ENCODE measurements around the gene ASH1L.
"Not testable (repeated sequence)": the region's sequence is repeated elsewhere in the genome, so short reads cannot be mapped to it uniquely, and the experiment has no call there.

GRCh38 chr1:155563377-155564022, 897 bp upstream of the ASH1L start:
- not testable (repeated sequence) for TF ChIP-seq ELF4 (IDR thresholded peaks at IDR 0.05); ARNT (IDR thresholded peaks at IDR 0.05); CTBP1 (IDR thresholded peaks at IDR 0.05; ENCODE audit: borderline replicate concordance)
